CD4-positive, alpha-beta T cell (primary cell): ENCODE results near the gene CRELD1. TPM values are rescaled to one million over a fixed set of nuclear protein-coding genes. Genes with fewer than 3 reads are reported as not detected.
A peak's percentile ranks its signal among the peaks of the same experiment; 100 is the strongest.
"Not testable (repeated sequence)": the region's sequence is repeated elsewhere in the genome, so short reads cannot be mapped to it uniquely, and the experiment has no call there.

ENCODE experiments used
- ATAC-seq: fragments of 200-7000 bp; cut with Tn5 transposase; one replicate; pipeline ENCODE4 v1.10.0; 2022; ENCODE audit warnings: mild to moderate bottlenecking; ENCODE audit not compliant: poor library complexity
- CTCF ChIA-PET: fragments of 350-600 bp; sonication (Branson Sonifier 250); formaldehyde crosslinking; loops from one replicate; lab custom pipeline; 2021; ENCODE audit warnings: antibody characterized with exemption, inconsistent platforms; lab: Charles Lee
- POLR2A ChIA-PET: fragments of 350-600 bp; sonication (Branson Sonifier 250); formaldehyde crosslinking; loops from one replicate; lab custom pipeline; 2021; ENCODE audit warnings: antibody characterized with exemption, inconsistent platforms; lab: Charles Lee
- DNase-seq, 14 experiments: peaks; one replicate each; pipeline ENCODE4 v3.0.0-alpha.2; 2013 to 2020; ENCODE audit warnings: mixed read lengths in 2 of 14
- H3K27ac ChIP-seq, 2 donors: one replicate each; pipeline versions ENCODE4 v1.5.1 to v1.7.0; 2013; ENCODE audit warnings: low read length in 2 of 2, low read depth in 1 of 2, mild to moderate bottlenecking in 1 of 2
- H3K27me3 ChIP-seq, 2 experiments: 1 replicate in 1 of 2; 2 replicates in 1 of 2; pipeline versions ENCODE4 v1.6.1 to v1.7.0; 2013; ENCODE audit warnings: low read length in 2 of 2, control low read depth in 1 of 2, mild to moderate bottlenecking in 1 of 2, moderate library complexity in 1 of 2; ENCODE audit not compliant: insufficient read depth in 2 of 2, control insufficient read depth in 1 of 2
- H3K36me3 ChIP-seq: one replicate; pipeline ENCODE4 v1.6.1; 2013; ENCODE audit warnings: low read length, control low read depth; ENCODE audit not compliant: insufficient read depth
- H3K4me1 ChIP-seq: one replicate; pipeline ENCODE4 v1.6.1; 2013; ENCODE audit warnings: low read length, control low read depth; ENCODE audit not compliant: insufficient read depth
- H3K4me3 ChIP-seq: one replicate; pipeline ENCODE4 v1.5.1; 2013; ENCODE audit warnings: mild to moderate bottlenecking, low read length, moderate library complexity
- H3K9me3 ChIP-seq, 2 experiments: 1 replicate in 1 of 2; 2 replicates in 1 of 2; pipeline versions ENCODE4 v1.6.1 to v1.7.0; 2013; ENCODE audit warnings: low read length in 2 of 2, mild to moderate bottlenecking in 2 of 2, control low read depth in 1 of 2, moderate library complexity in 1 of 2; ENCODE audit not compliant: control insufficient read depth in 1 of 2, insufficient read depth in 1 of 2
- H3K27ac Mint-ChIP-seq: one replicate; pipeline ENCODE4 v1.8.0; 2020; ENCODE audit warnings: mixed read lengths
- H3K27me3 Mint-ChIP-seq: one replicate; pipeline ENCODE4 v1.8.0; 2021; ENCODE audit warnings: mixed read lengths
- H3K36me3 Mint-ChIP-seq: one replicate; pipeline ENCODE4 v1.8.0; 2021; ENCODE audit warnings: low read depth, mixed read lengths
- H3K4me1 Mint-ChIP-seq: one replicate; pipeline ENCODE4 v1.8.0; 2021; ENCODE audit warnings: low read depth, mixed read lengths
- H3K4me3 Mint-ChIP-seq: one replicate; pipeline ENCODE4 v1.8.0; 2020; ENCODE audit warnings: mild to moderate bottlenecking, mixed read lengths
- H3K9me3 Mint-ChIP-seq: one replicate; pipeline ENCODE4 v1.8.0; 2020; ENCODE audit warnings: mixed read lengths
- intact Hi-C, 2 experiments: fragments of 100-400 bp; cut with DNase I in 1 of 2; cut with micrococcal nuclease in 1 of 2; formaldehyde crosslinking; loops; one replicate each; pipeline versions ENCODE4 v1.15.1 to v1.9.0; 2023 to 2025; cut with DNase I, micrococcal nuclease
- total RNA-seq, 174 experiments: library from RNA in 2 of 174; stranded (reverse) in 2 of 174; gene quantifications; one replicate each; pipeline ENCODE4 v1.2.3 and lab custom pipeline; 2021 to 2026
- TF ChIP-seq, protein P1 (sequence below): fragments of 200-600 bp; IDR thresholded peaks from one replicate; pipeline ENCODE4 v1.8.0; 2022; ENCODE audit warnings: antibody characterized with exemption, mild to moderate bottlenecking

Gene CRELD1
- total RNA-seq, 2 experiments from 2014 or later: 10.7 to 12.4 TPM

DNA sequence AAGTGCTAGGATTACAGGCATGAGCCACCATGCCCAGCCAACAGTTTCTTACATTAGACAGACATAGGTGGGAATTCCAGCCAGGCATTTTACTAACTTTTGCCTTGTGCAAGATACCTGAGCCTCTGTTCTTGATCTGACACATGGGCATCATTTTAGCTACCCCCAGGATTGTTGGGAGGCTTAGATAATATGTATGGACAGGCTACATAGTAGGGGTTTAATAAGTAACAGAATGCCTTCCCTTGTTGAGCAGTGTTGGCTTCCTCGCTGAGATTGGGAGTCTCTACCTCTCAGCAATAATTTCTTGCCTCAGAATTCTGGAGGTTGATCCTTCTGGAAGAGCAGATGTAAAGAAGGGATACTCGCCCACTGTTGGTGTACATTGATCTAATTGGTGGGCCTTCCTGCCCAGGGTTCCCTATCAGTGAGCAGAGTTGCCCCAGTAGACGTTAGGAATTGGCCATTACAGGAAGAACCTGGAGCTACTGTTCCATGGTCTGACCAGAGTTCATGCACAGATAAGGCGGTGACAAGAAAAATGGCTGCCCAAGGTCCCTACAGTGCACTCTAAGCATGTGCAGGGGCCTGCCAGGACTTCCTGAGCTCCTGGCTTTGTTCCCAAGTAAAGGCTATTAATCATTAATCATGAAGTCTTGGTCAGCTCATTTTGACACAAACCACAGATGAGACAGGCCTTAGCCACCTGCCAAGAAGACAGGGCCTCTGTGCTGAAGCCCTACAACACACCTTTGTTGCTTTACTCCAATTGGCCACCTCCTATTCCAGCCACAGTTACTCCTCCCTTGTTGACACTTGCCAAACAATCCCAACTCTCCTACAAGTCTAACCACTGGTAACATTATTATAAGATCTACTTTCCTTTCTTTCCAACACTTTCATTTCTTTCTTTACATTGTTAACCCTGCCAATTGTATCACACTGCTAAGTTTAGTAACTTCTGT is 35.9 kb upstream of the CRELD1 start:
- intact Hi-C loops: no loop called here
- no peak for DNase-seq
- H3K4me1 ChIP-seq: peaks cover 23% of the 10 kb centered on the region
- no peak overlapping the region for H3K4me3 ChIP-seq
- Mint-ChIP-seq H3K27ac (peak overlapping the region; percentile 64), H3K9me3 (no peaks in the 10 kb centered on the region), H3K27me3 (no peaks in the 10 kb centered on the region), H3K4me3 (no peak overlapping the region), H3K4me1 (peaks cover 46% of the 10 kb centered on the region), H3K36me3 (peaks cover 23% of the 10 kb centered on the region)
- CTCF ChIA-PET: no interaction called here
- no peak overlapping the region for H3K27ac ChIP-seq
- TF ChIP-seq, protein P1, sequence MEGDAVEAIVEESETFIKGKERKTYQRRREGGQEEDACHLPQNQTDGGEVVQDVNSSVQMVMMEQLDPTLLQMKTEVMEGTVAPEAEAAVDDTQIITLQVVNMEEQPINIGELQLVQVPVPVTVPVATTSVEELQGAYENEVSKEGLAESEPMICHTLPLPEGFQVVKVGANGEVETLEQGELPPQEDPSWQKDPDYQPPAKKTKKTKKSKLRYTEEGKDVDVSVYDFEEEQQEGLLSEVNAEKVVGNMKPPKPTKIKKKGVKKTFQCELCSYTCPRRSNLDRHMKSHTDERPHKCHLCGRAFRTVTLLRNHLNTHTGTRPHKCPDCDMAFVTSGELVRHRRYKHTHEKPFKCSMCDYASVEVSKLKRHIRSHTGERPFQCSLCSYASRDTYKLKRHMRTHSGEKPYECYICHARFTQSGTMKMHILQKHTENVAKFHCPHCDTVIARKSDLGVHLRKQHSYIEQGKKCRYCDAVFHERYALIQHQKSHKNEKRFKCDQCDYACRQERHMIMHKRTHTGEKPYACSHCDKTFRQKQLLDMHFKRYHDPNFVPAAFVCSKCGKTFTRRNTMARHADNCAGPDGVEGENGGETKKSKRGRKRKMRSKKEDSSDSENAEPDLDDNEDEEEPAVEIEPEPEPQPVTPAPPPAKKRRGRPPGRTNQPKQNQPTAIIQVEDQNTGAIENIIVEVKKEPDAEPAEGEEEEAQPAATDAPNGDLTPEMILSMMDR: no peak
- H3K36me3 ChIP-seq: peaks cover 13% of the 10 kb centered on the region
- H3K9me3 ChIP-seq: no peaks in the 10 kb centered on the region
- ATAC-seq: no peak
- no peaks in the 10 kb centered on the region for H3K27me3 ChIP-seq
- POLR2A ChIA-PET: interaction anchor here (0.9 kb wide), 1 partner anchor 18 kb away, joined by 3 read pairs; no protein-coding TSS in a partner anchor

DNA sequence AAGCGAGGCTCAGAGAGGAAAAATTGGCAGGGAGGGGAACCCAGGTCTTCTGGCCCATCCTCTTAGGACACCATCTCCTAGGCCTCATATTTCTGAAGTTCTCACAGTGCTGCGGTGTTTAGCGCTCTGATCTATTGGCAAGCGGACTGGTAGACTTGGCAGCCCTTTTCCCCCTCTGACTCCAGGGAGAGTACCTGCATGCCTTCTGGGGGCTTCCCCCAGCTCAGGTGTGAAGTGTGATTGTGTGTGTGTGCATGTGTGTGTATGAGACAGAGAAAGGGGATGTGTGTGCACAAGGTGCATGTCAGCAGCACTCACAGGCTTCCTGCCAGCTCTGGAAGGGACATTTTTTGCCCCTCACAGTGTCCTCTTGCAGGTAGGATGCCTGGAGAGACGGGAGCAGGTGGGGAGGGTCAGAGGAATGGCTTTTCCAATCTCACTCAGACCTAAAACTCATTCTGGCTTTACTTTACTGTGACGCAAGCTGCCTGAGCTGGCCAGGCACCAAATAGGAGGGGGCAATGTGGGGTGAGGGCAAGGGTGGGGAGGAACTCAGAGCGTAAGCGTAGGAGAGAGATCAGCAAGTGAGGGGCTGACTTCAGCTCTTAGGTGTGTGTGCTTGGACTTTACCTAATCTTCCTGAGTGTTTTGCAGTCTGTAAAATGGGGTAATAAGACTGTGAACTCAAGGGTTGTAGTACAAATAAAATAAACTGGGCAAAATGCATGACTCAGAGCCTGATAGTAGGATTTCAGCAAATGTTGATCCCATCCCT is 35.0 kb upstream of the CRELD1 start:
- H3K27me3 Mint-ChIP-seq: no peaks in the 10 kb centered on the region
- POLR2A ChIA-PET: no interaction called here
- TF ChIP-seq, protein P1: no peak
- no peak for DNase-seq
- Histone ChIP-seq H3K4me1 (peaks cover 31% of the 10 kb centered on the region), H3K27ac (no peak overlapping the region), H3K9me3 (no peaks in the 10 kb centered on the region), H3K36me3 (peaks cover 4% of the 10 kb centered on the region), H3K27me3 (no peaks in the 10 kb centered on the region), H3K4me3 (no peak overlapping the region)
- CTCF ChIA-PET: no interaction called here
- intact Hi-C loops: no loop called here
- peaks cover 45% of the 10 kb centered on the region for H3K4me1 Mint-ChIP-seq
- peak overlapping the region; percentile 64 for H3K27ac Mint-ChIP-seq
- ATAC-seq: no peak
- H3K36me3 Mint-ChIP-seq: peaks cover 13% of the 10 kb centered on the region
- no peak overlapping the region for H3K4me3 Mint-ChIP-seq
- H3K9me3 Mint-ChIP-seq: no peaks in the 10 kb centered on the region

DNA sequence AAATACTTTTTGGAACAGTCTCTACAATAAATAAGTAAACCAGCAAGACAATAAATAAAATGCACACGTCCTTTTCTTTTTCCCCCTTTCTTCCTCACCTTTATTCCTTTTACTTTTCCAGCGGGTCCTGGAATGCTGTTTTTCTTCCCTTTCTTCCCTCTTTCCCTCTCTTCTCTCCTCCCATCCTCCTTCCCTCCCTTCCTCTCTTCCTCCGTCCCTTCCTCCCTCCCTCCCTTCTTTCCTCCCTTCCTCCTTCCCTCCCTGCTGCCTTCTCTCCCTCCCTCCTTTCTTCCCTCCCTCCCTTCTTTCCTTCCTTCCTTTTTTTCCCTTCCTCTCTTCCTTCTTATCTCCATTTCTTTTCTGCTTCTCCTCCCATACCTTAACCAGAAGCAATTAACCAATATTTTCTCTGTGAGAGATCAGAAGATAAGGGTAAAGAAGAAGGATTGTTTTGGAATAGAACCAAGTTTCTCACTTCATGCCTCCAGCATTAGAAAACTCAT is 34.3 kb upstream of the CRELD1 start:
- Histone ChIP-seq H3K4me1 (peaks cover 31% of the 10 kb centered on the region), H3K36me3 (no peaks in the 10 kb centered on the region), H3K27me3 (no peaks in the 10 kb centered on the region), H3K4me3 (no peak overlapping the region), H3K9me3 (no peaks in the 10 kb centered on the region), H3K27ac (no peak overlapping the region)
- no peak overlapping the region for H3K27ac Mint-ChIP-seq
- no peak overlapping the region for H3K4me3 Mint-ChIP-seq
- H3K4me1 Mint-ChIP-seq: peaks cover 43% of the 10 kb centered on the region
- TF ChIP-seq, protein P1: no peak
- no peaks in the 10 kb centered on the region for H3K9me3 Mint-ChIP-seq
- no peaks in the 10 kb centered on the region for H3K27me3 Mint-ChIP-seq
- ChIA-PET CTCF (no interaction called here), POLR2A (no interaction called here)
- intact Hi-C loops: no loop called here
- H3K36me3 Mint-ChIP-seq: peaks cover 6% of the 10 kb centered on the region
- ATAC-seq: no peak
- DNase-seq: no peak

DNA sequence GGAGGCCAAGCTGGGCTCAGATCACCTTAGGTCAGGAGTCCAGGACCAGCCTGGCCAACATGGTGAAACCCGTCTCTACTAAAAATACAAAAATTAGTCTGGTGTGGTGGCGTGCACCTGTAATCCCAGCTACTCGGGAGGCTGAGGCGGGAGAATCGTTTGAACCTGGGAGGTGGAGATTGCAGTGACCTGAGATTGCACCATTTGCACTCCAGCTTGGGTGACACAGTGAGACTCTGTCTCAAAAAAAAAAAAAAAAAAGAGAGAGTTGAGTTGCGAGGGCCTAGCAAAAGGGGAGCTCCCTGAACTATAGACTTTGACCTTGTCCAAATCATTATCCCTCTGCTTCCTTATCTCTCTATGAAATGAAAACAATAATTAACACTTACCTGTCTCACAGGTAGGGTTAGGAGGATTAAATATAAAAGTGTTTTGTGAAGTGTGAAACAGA is 32.6 kb upstream of the CRELD1 start:
- H3K27me3 Mint-ChIP-seq, ATAC-seq, H3K9me3 ChIP-seq, H3K27me3 ChIP-seq, DNase-seq, H3K4me3 ChIP-seq, H3K36me3 Mint-ChIP-seq, H3K9me3 Mint-ChIP-seq, H3K36me3 ChIP-seq, intact Hi-C loops, H3K4me3 Mint-ChIP-seq, H3K27ac Mint-ChIP-seq, CTCF ChIA-PET: not testable (repeated sequence)
- peak overlapping the region in 1 of 2 donors; percentile 40 for H3K27ac ChIP-seq
- peaks cover 32% of the 10 kb centered on the region for H3K4me1 Mint-ChIP-seq
- POLR2A ChIA-PET: interaction anchor here (1.3 to 3.8 kb wide), 3 partner anchors 10 to 32 kb away, joined by 3 to 30 read pairs (median 12); partner anchors contain the start of genes CRELD1 and JAGN1
- peaks cover 25% of the 10 kb centered on the region for H3K4me1 ChIP-seq
